GM23338 (cell line): ENCODE measurements around the gene BCL11B. TPM values are rescaled to one million over a fixed set of nuclear protein-coding genes. Genes with fewer than 3 reads are reported as not detected.

ENCODE experiments used
- ATAC-seq: fragments of 200-7000 bp; cut with Tn5 transposase; 3 replicates; pipeline ENCODE4 v1.9.1; 2020
- DNase-seq: peaks from one replicate; pipeline ENCODE4 v3.0.0-alpha.2; 2015; ENCODE audit warnings: low spot score
- H2AFZ ChIP-seq: fragments of 200-600 bp; sonication (generic); 2 replicates; pipeline ENCODE4 v1.8.0; 2016; ENCODE audit warnings: antibody characterized with exemption, mild to moderate bottlenecking, moderate library complexity
- H3F3A ChIP-seq: fragments of 200-600 bp; sonication (generic); replicated peaks from 2 replicates; pipeline ENCODE4 v1.8.0; 2017; ENCODE audit warnings: antibody characterized with exemption, mixed run types, low read depth
- H3K27ac ChIP-seq: fragments of 200-600 bp; sonication (generic); 2 replicates; pipeline ENCODE4 v1.6.1; 2016; ENCODE audit warnings: low read depth
- H3K27me3 ChIP-seq: fragments of 200-600 bp; sonication (generic); 2 replicates; pipeline ENCODE4 v1.8.0; 2016; ENCODE audit warnings: mild to moderate bottlenecking, mixed run types, moderate library complexity; ENCODE audit not compliant: insufficient read depth
- H3K36me3 ChIP-seq: fragments of 200-600 bp; sonication (generic); 2 replicates; pipeline ENCODE4 v1.8.0; 2016; ENCODE audit warnings: mild to moderate bottlenecking; ENCODE audit not compliant: insufficient read depth
- H3K4me1 ChIP-seq: fragments of 200-600 bp; sonication (generic); 2 replicates; pipeline ENCODE4 v1.8.0; 2016; ENCODE audit warnings: mild to moderate bottlenecking, moderate library complexity; ENCODE audit not compliant: insufficient read depth
- H3K4me2 ChIP-seq: fragments of 200-600 bp; sonication (generic); 2 replicates; pipeline ENCODE4 v1.7.1; 2017; ENCODE audit warnings: mixed run types
- H3K4me3 ChIP-seq: fragments of 200-600 bp; sonication (generic); 2 replicates; pipeline ENCODE4 v1.6.1; 2016; ENCODE audit warnings: mixed run types
- H3K79me2 ChIP-seq: fragments of 200-600 bp; sonication (generic); replicated peaks from 2 replicates; pipeline ENCODE4 v1.8.0; 2017; ENCODE audit warnings: mild to moderate bottlenecking; ENCODE audit not compliant: insufficient read depth
- H3K9me2 ChIP-seq: fragments of 200-600 bp; sonication (generic); 2 replicates; pipeline ENCODE4 v1.8.0; 2017; ENCODE audit not compliant: insufficient read depth
- H4K20me1 ChIP-seq: fragments of 200-600 bp; sonication (generic); replicated peaks from 2 replicates; pipeline ENCODE4 v1.8.0; 2017; ENCODE audit warnings: mild to moderate bottlenecking; ENCODE audit not compliant: insufficient read depth
- H3K27ac Mint-ChIP-seq: 2 replicates; pipeline ENCODE4 v1.8.0; 2020; ENCODE audit warnings: inconsistent platforms, mild to moderate bottlenecking, moderate library complexity, mixed read lengths
- H3K27me3 Mint-ChIP-seq: 3 replicates; pipeline ENCODE4 v1.8.0; 2022; ENCODE audit warnings: low read depth, mild to moderate bottlenecking, moderate library complexity, mixed read lengths, inconsistent platforms; ENCODE audit not compliant: insufficient read depth, poor library complexity
- H3K36me3 Mint-ChIP-seq: 3 replicates; pipeline ENCODE4 v1.8.0; 2021; ENCODE audit warnings: low read depth, mild to moderate bottlenecking, inconsistent platforms, moderate library complexity, mixed read lengths
- H3K4me1 Mint-ChIP-seq: 3 replicates; pipeline ENCODE4 v1.8.0; 2020; ENCODE audit warnings: mild to moderate bottlenecking, inconsistent platforms, mixed read lengths
- H3K4me3 Mint-ChIP-seq: 3 replicates; pipeline ENCODE4 v1.8.0; 2021; ENCODE audit warnings: moderate library complexity, mild to moderate bottlenecking, inconsistent platforms, mixed read lengths
- H3K9me3 Mint-ChIP-seq: 3 replicates; pipeline ENCODE4 v1.8.0; 2020; ENCODE audit warnings: moderate library complexity, mild to moderate bottlenecking, inconsistent platforms, mixed read lengths
- CREB1 ChIP-seq: fragments of 250-450 bp; sonication (Bioruptor Pico); IDR thresholded peaks from 2 replicates; pipeline ENCODE4 v1.5.0; 2020; ENCODE audit warnings: low read depth, mild to moderate bottlenecking, moderate library complexity
- EZH2 ChIP-seq: fragments of 200-600 bp; sonication (generic); IDR thresholded peaks from one replicate; pipeline ENCODE4 v1.8.0; 2017; ENCODE audit warnings: antibody characterized with exemption, mild to moderate bottlenecking, low read depth; ENCODE audit not compliant: unreplicated experiment
- JUNB ChIP-seq: IDR thresholded peaks from one replicate; pipeline ENCODE4 v1.6.1; 2016; ENCODE audit warnings: antibody characterized with exemption; ENCODE audit not compliant: unreplicated experiment
- NANOG ChIP-seq: IDR thresholded peaks from 2 replicates; pipeline ENCODE4 v1.6.1; 2016; ENCODE audit warnings: antibody characterized with exemption, borderline replicate concordance
- STAT1 ChIP-seq: IDR thresholded peaks from one replicate; pipeline ENCODE4 v1.6.1; 2016; ENCODE audit warnings: antibody characterized with exemption; ENCODE audit not compliant: unreplicated experiment
- ZNF331 ChIP-seq: fragments of 250-450 bp; sonication (Bioruptor Pico); IDR thresholded peaks from 2 replicates; pipeline ENCODE4 v1.5.0; 2020; ENCODE audit warnings: low read depth, mild to moderate bottlenecking, moderate library complexity
- polyA plus RNA-seq: library from polyadenylated mRNA; unstranded; fragments of >200 nt; fragmentation: Nextera tagmentation; extraction: Ambion mirVana; gene quantifications from 2 replicates; pipeline ENCODE4 v1.2.1, GENCODE V29; 2016
- total RNA-seq: library from RNA; depleted of rRNA; stranded (reverse); fragments of >200 nt; shearing (Covaris generic); gene quantifications from 2 replicates; pipeline ENCODE4 v1.2.3, GENCODE V29; 2014
- TF ChIP-seq, protein P1 (sequence below): IDR thresholded peaks from one replicate; pipeline ENCODE4 v1.6.1; 2018; ENCODE audit warnings: antibody characterized with exemption; ENCODE audit not compliant: unreplicated experiment
- TF ChIP-seq, protein P2 (sequence below): IDR thresholded peaks from 2 replicates; pipeline ENCODE4 v1.6.1; 2016; ENCODE audit warnings: antibody characterized with exemption
- TF ChIP-seq, protein P3 (sequence below), 2 experiments: fragments of 200-600 bp in 1 of 2; sonication (generic) in 1 of 2; conservative IDR thresholded peaks; 2 replicates each; pipeline versions ENCODE4 v1.5.1 to v1.6.1; 2016 to 2017; ENCODE audit warnings: antibody characterized with exemption in 2 of 2, low read depth in 2 of 2, mild to moderate bottlenecking in 2 of 2, moderate library complexity in 1 of 2

Gene BCL11B
- total and polyA plus RNA-seq, 2 experiments from 2014 or later = 2.4 to 6.7 TPM

DNA sequence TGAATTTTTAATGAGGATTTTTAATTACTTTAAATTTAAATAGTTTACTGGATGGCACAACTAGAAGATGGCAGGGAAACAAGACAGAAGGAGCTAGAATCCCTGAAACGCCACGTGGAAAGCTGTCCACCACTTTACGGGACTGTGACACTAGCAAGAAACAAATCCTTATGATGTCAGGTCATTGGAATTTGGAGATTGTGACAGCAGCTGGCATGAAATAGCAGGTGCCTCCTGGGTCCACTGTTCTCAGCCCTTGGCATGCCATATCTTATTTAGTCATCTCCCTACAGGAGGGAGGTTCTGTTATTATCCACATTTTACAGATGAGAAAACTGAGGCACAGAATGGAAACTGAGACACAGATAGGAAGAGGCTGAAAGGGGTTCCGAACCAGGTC, 113.8 kb downstream of the BCL11B start:
- Histone ChIP-seq H3K4me3 (no peak overlapping the region), H2AFZ (no peak overlapping the region), H3F3A (no peaks in the 10 kb centered on the region), H3K27me3 (no peaks in the 10 kb centered on the region), H3K27ac (no peak overlapping the region), H3K4me2 (no peak overlapping the region), H3K9me2 (no peaks in the 10 kb centered on the region), H3K36me3 (no peaks in the 10 kb centered on the region), H4K20me1 (no peaks in the 10 kb centered on the region), H3K4me1 (no peaks in the 10 kb centered on the region), H3K79me2 (no peaks in the 10 kb centered on the region)
- no peak overlapping the region for H3K27ac Mint-ChIP-seq
- H3K4me3 Mint-ChIP-seq = no peak overlapping the region
- no peaks in the 10 kb centered on the region; the same call in 2 of the 3 replicates for H3K4me1 Mint-ChIP-seq
- H3K9me3 Mint-ChIP-seq = no peaks in the 10 kb centered on the region; the same call in 1 of the 3 replicates
- H3K27me3 Mint-ChIP-seq = peaks cover 10% of the 10 kb centered on the region
- ATAC-seq (no peak), DNase-seq (no peak)
- H3K36me3 Mint-ChIP-seq = no peaks in the 10 kb centered on the region
- TF ChIP-seq, protein P1, sequence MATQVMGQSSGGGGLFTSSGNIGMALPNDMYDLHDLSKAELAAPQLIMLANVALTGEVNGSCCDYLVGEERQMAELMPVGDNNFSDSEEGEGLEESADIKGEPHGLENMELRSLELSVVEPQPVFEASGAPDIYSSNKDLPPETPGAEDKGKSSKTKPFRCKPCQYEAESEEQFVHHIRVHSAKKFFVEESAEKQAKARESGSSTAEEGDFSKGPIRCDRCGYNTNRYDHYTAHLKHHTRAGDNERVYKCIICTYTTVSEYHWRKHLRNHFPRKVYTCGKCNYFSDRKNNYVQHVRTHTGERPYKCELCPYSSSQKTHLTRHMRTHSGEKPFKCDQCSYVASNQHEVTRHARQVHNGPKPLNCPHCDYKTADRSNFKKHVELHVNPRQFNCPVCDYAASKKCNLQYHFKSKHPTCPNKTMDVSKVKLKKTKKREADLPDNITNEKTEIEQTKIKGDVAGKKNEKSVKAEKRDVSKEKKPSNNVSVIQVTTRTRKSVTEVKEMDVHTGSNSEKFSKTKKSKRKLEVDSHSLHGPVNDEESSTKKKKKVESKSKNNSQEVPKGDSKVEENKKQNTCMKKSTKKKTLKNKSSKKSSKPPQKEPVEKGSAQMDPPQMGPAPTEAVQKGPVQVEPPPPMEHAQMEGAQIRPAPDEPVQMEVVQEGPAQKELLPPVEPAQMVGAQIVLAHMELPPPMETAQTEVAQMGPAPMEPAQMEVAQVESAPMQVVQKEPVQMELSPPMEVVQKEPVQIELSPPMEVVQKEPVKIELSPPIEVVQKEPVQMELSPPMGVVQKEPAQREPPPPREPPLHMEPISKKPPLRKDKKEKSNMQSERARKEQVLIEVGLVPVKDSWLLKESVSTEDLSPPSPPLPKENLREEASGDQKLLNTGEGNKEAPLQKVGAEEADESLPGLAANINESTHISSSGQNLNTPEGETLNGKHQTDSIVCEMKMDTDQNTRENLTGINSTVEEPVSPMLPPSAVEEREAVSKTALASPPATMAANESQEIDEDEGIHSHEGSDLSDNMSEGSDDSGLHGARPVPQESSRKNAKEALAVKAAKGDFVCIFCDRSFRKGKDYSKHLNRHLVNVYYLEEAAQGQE = no peak

DNA sequence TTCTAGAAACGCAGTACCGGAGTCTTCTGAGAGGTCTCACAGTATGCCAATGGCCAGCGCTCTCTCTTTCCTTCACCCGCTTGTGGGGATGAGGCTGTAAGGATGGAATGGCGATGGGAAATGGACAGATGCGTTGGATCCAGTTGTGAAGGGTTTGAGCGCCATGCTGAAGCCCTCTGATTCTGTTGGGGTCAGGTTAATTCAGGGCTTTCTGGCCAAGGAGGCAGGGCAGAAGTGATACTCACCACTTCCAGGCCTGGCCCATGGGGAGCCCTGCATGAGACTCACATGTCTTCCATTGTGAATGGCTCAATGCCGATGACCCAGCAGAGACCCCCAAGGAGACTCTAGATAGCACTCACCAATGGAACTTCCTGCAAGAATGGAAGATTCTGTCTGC, 114.3 kb downstream of the BCL11B start:
- Histone ChIP-seq H3K4me1 (no peaks in the 10 kb centered on the region), H2AFZ (no peak overlapping the region), H3K79me2 (no peaks in the 10 kb centered on the region), H3K27me3 (no peaks in the 10 kb centered on the region), H3K4me2 (no peak overlapping the region), H3K27ac (no peak overlapping the region), H4K20me1 (no peaks in the 10 kb centered on the region), H3K36me3 (no peaks in the 10 kb centered on the region), H3F3A (no peaks in the 10 kb centered on the region), H3K9me2 (no peaks in the 10 kb centered on the region), H3K4me3 (no peak overlapping the region)
- Mint-ChIP-seq H3K36me3 (no peaks in the 10 kb centered on the region), H3K27me3 (peaks cover 10% of the 10 kb centered on the region), H3K27ac (no peak overlapping the region), H3K4me1 (no peaks in the 10 kb centered on the region; the same call in 2 of the 3 replicates), H3K4me3 (no peak overlapping the region), H3K9me3 (no peaks in the 10 kb centered on the region; the same call in 1 of the 3 replicates)
- DNase-seq (no peak), ATAC-seq (no peak)
- TF ChIP-seq, protein P2, sequence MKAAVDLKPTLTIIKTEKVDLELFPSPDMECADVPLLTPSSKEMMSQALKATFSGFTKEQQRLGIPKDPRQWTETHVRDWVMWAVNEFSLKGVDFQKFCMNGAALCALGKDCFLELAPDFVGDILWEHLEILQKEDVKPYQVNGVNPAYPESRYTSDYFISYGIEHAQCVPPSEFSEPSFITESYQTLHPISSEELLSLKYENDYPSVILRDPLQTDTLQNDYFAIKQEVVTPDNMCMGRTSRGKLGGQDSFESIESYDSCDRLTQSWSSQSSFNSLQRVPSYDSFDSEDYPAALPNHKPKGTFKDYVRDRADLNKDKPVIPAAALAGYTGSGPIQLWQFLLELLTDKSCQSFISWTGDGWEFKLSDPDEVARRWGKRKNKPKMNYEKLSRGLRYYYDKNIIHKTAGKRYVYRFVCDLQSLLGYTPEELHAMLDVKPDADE = no peak
- no peak for TF ChIP-seq STAT1

DNA sequence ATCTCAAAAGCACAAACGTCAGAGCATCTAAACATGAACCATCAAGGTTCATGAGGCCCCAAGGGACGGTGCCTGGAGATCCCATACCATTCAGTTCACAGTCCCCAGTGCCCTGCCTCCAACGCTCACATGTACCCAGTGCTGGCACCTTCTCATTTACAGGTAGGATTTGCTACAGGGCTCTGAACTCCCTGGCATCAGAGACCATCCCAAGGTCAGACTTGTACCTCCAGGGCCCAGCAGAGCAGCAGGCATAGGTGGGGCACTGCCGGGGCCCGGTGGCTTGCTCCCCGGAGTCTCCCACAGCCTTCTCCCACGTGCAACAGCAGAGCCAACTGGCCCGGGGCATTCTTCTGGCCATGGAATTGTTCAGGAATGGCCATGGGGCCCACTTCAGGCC, 114.8 kb downstream of the BCL11B start:
- H3K9me3 Mint-ChIP-seq = no peaks in the 10 kb centered on the region; the same call in 1 of the 3 replicates
- TF ChIP-seq STAT1 (no peak), CREB1 (CRISPR knock-in tag) (no peak), ZNF331 (no peak), JUNB (no peak), EZH2 (no peak), NANOG (no peak)
- TF ChIP-seq, protein P3, sequence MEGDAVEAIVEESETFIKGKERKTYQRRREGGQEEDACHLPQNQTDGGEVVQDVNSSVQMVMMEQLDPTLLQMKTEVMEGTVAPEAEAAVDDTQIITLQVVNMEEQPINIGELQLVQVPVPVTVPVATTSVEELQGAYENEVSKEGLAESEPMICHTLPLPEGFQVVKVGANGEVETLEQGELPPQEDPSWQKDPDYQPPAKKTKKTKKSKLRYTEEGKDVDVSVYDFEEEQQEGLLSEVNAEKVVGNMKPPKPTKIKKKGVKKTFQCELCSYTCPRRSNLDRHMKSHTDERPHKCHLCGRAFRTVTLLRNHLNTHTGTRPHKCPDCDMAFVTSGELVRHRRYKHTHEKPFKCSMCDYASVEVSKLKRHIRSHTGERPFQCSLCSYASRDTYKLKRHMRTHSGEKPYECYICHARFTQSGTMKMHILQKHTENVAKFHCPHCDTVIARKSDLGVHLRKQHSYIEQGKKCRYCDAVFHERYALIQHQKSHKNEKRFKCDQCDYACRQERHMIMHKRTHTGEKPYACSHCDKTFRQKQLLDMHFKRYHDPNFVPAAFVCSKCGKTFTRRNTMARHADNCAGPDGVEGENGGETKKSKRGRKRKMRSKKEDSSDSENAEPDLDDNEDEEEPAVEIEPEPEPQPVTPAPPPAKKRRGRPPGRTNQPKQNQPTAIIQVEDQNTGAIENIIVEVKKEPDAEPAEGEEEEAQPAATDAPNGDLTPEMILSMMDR (conservative IDR thresholded peaks at IDR 0.05; ENCODE audit: low read depth in 2 of 2) = no peak

More for the DNA sequence above, 114.8 kb downstream of the BCL11B start:
- DNase-seq (no peak), ATAC-seq (no peak)
- Mint-ChIP-seq H3K27ac (no peak overlapping the region), H3K27me3 (peaks cover 10% of the 10 kb centered on the region), H3K4me1 (no peaks in the 10 kb centered on the region; the same call in 2 of the 3 replicates), H3K36me3 (no peaks in the 10 kb centered on the region), H3K4me3 (no peak overlapping the region)
- no peak overlapping the region for H3K27ac ChIP-seq
- no peaks in the 10 kb centered on the region for H4K20me1 ChIP-seq
- no peak overlapping the region for H2AFZ ChIP-seq
- no peaks in the 10 kb centered on the region for H3F3A ChIP-seq
- H3K79me2 ChIP-seq = no peaks in the 10 kb centered on the region
- no peaks in the 10 kb centered on the region for H3K4me1 ChIP-seq
- H3K4me2 ChIP-seq = no peak overlapping the region
- H3K36me3 ChIP-seq = no peaks in the 10 kb centered on the region
- H3K4me3 ChIP-seq = no peak overlapping the region
- H3K27me3 ChIP-seq = no peaks in the 10 kb centered on the region
- H3K9me2 ChIP-seq = no peaks in the 10 kb centered on the region
